AG08396 (cell line): Measurements from ENCODE around the gene CLEC20A.

Experiments used
- DNase-seq: peaks from one replicate; pipeline ENCODE4 v3.0.0; 2012; ENCODE audit warnings: low spot score, mixed read lengths

The CLEC20A gene

GRCh38 chr1:178500091-178500770, 3.5 kb upstream of the CLEC20A start:
- no peak for DNase-seq

DNA sequence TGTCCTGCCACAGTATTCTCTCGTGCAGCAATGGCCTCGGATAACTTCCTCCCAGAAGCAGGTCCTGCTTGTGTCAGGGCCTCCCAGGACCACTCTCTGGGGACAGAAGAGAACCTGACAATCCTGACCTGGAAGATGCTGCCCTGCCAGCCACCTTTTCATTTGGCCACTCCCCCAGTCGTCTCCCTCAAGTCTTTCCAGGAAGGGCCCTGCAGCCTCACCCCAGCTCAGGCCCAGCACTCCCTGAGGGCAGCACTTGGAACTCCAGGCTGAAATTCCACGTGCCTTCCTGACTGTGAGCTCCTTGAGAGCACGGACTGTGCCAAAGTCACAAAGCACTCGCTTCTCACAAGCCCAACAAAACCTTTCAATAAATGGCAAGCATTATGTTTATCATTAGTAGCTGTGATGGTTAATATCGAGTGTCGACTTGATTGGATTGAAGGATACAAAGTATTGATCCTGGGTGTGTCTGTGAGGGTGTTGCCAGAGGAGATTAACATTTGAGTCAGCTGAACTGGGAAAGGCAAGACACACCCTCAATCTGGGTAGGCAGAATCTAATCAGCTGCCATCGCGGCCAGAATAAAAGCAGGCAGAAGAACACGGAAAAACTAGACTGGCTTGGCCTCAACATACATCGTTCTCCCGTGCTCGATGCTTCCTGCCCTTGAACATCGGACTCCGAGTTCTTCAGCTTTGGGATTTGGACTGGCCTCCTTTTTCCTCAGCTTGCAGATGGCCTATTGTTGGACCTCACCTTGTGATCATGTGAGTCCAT, 2.3 kb upstream of the CLEC20A start:
- DNase-seq = no peak

DNA sequence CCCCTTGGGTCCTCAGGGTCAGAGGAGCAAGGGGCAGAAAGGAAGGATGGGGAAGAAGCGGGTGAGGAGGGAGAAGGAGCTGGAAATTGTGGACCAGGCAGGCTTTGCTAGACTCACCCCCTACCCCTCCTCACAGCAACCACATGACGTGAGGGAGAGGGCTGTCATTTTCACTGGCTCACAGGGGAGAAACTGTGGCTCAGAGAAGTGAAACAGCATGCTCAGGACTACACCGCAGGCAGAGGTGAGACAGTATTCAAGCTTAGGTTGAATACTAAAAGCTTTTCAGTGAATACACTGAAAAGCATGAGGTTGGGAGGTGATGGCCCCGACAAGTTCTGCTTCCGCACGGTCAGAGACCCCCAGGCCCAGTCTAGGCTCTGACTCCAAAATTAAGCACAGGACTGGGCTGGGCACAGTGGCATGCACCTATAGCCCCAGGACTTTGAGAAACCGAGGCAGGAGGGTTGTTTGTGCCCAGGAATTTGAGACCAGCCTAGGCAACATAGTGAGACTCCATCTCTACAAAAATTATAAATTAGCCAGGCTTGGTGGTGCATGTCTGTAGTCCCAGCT, 1.2 kb upstream of the CLEC20A start:
- no peak for DNase-seq

GRCh38 chr1:178495741-178496409, 889 bp downstream of the CLEC20A start:
- DNase-seq = no peak

DNA sequence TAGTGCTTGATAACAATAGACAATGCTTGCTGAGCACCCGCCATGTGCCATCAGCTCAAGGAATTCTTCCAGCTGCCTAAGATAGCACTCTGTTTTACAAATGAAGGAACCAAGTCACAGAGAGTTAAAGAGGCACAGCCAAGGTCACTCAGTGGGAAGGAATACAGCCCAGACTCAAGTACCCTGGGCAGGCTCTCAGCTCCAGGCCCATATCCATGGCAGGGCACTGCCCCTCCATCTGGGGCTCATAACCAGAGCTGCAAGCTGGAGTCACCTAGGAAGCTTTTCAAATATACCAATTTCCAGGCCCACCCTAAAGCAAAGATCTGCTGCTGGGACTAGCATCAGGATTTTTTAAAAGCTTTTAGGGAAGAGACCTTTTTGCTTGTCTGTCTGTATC, 1.6 kb downstream of the CLEC20A start:
- no peak for DNase-seq

GRCh38 chr1:178494569-178494971, 2.2 kb downstream of the CLEC20A start:
- DNase-seq = no peak

GRCh38 chr1:178493301-178493741, 3.4 kb downstream of the CLEC20A start:
- no peak for DNase-seq

GRCh38 chr1:178492341-178492740, 4.4 kb downstream of the CLEC20A start:
- no peak for DNase-seq

DNA sequence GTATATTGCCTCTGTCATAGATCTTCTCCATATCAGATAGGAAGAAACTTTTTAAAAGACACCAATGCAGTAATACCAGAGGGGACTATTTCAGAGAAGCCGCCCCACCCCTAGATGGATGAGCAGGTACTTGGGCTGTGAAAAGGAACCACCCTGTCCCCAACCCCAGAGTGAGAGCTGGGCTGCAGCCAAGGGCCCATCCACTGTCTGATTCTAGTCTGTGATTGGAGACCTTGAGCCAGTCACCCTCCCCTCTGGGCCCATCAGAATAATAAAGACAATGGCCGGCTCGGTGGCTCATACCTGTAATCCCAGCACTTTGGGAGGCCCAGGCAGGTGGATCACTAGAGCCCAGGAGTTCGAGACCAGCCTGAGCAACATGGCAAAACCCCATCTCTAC, 5.0 kb downstream of the CLEC20A start:
- DNase-seq = no peak

GRCh38 chr1:178490967-178491366, 5.8 kb downstream of the CLEC20A start:
- DNase-seq = no peak

GRCh38 chr1:178490136-178490535, 6.6 kb downstream of the CLEC20A start:
- DNase-seq = no peak

- DNase-seq = no peak
Observed at GRCh38 chr1:178489399-178489798, 7.4 kb downstream of the CLEC20A start.

DNA sequence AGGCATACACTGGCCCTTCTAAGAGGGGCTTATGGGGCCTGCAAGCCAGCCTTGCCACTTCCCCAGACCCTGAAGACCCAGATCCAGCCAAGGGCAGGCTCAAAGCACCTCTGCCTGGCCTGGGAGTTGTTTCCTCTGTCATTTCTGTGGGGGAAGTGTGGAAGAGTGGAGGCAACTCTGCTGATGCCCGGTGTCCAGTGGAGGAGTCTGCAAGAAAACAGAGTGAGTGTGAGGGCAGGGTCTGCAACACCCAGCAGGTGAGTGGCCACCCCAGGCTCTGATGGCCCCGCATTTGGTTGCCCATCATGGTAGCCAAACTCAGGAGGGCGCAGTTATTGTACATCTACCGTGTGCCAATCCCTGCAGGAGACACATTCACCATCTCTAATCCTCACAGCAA, 8.4 kb downstream of the CLEC20A start:
- DNase-seq = no peak

DNA sequence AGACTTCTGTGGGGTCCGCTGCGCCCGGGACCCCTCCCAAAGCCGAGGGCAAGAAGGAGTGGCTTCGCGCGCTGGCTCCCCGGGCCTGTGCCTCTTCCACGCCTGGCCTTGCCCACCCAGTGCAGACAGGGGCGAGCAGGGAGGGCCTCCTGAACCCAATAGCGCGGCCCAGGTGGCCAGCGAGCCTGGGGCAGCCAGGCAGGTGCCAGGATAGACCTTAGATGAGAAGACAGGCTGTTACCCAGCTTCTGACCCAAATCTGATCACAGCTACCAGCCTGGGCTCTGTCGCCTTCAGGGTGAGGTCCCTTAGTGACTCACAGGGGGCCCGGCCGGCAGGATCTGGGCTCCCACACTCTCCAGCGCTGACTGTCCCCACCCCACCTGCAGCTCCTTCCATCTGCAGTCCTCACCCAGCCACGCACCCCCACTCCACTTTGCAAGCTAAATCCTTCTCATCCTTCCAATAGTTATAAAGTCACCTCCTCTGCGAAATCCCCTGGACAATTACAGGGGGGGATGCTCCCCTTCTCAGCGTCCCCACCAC, 9.6 kb downstream of the CLEC20A start:
- no peak for DNase-seq

DNA sequence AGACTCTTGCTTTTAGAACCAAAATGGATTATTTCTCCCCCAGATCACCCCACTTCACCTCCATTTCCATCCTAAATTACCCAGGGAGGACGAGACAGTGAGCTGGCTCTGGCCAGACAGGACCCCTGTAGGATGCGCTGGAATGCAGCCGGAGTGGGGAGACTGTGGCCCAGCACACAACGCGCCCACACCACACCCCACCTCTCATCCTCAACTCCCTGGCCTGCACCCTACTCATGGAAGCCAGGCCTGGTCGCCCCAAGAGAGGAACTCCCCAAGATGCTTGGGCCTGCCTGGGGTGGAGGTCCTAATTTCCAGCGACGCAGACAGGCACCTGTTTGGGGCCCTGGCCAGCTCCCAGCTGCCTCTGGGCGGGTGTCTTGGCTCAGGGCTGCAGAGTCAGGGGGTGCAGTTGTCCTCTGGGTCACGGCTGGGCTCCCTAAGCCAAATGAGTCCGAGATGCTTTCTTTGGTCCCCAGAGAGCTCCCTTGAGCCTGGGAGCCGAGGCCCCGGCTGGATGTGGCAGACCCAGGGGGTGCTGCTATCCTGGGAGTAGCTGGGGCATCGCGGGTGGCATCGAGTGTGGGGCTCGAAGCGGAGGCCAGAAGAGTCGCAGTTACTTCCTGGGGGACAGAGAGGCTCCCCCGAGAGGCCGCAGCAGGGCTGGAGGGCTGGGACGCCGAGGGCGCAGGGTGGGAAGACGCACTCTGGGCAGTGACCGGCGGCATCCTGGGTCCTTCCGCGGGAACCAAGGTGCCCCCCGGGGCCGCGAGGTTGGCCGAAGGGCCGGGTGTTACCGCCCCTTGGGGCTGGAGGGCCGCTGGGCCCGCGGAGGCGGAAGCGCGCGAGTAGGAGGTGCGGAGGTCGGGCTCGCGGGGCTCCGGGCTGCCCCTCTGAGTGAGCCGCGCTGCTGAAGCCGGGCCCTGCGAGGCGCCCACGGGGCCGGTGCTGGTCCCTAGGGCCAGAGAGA, 10.4 kb downstream of the CLEC20A start:
- no peak for DNase-seq

DNA sequence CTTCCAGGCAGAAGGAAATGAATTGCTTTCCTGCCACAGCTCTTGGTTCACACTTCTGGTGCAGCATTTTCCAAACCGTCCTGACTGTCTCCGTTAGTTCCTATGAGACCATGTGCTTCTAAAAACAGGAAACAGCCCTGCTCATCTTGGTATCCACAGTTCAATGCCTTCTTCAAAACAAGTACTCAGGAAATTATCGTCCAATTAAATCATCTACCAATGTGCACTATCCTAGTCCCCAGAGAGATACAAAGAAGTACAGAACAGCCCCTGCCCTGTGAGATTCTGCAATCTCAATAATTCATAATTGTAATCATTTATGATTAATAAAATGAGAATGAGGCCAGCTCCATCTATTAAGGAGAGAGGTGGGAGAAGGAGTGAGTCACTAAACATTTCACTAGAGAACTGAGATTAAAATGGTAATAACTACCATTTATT, 11.2 kb downstream of the CLEC20A start:
- no peak for DNase-seq

GRCh38 chr1:178484698-178485225, 12.0 kb downstream of the CLEC20A start:
- DNase-seq = no peak

- DNase-seq = no peak
Observed at GRCh38 chr1:178483251-178483957, 13.4 kb downstream of the CLEC20A start.

GRCh38 chr1:178477841-178478240, 18.9 kb downstream of the CLEC20A start:
- no peak for DNase-seq

- DNase-seq = no peak
Observed at GRCh38 chr1:178477373-178477772, 19.4 kb downstream of the CLEC20A start.
